Spinal cord (tissue), 10 donors: Measurements from ENCODE around the gene SPTLC2. TPM values are rescaled to one million over a fixed set of nuclear protein-coding genes. Genes with fewer than 3 reads are reported as not detected.
A peak's percentile ranks its signal among the peaks of the same experiment; 100 is the strongest.
"Not testable (repeated sequence)": the region's sequence is repeated elsewhere in the genome, so short reads cannot be mapped to it uniquely, and the experiment has no call there.

Experiments used
- DNase-seq, 6 donors: peaks; one replicate each; pipeline versions ENCODE4 v3.0.0 to v3.0.0-alpha.2; 2013 to 2015; ENCODE audit warnings: low spot score in 6 of 6, low read depth in 4 of 6
- H3K27ac ChIP-seq: one replicate; pipeline ENCODE4 v1.5.1; 2013; ENCODE audit warnings: low read depth, low read length, control low read depth
- H3K27me3 ChIP-seq: one replicate; pipeline ENCODE4 v1.6.1; 2013; ENCODE audit warnings: low read length; ENCODE audit not compliant: control insufficient read depth, insufficient read depth
- H3K36me3 ChIP-seq: one replicate; pipeline ENCODE4 v1.6.1; 2013; ENCODE audit warnings: low read length; ENCODE audit not compliant: control insufficient read depth, insufficient read depth
- H3K4me1 ChIP-seq: one replicate; pipeline ENCODE4 v1.6.1; 2013; ENCODE audit warnings: low read length; ENCODE audit not compliant: control insufficient read depth, insufficient read depth
- H3K4me3 ChIP-seq: one replicate; pipeline ENCODE4 v1.5.1; 2013; ENCODE audit warnings: low read depth, low read length, control low read depth
- H3K9me3 ChIP-seq: one replicate; pipeline ENCODE4 v1.6.1; 2013; ENCODE audit warnings: low read length; ENCODE audit not compliant: control insufficient read depth, insufficient read depth
- WGBS: methylation state at CpG from one replicate; pipeline ENCODE4 v1.1.5; 2013; ENCODE audit warnings: missing lambda C conversion rate; ENCODE audit not compliant: insufficient coverage; 5-methylcytosine and 5-hydroxymethylcytosine counted together
- long read RNA-seq, 4 donors: transcript quantifications; one replicate each; lab custom pipeline, GENCODE V29; 2026
- polyA plus RNA-seq, 2 donors: library from polyadenylated mRNA; unstranded; fragments of 120-200 nt; gene quantifications; one replicate each; pipeline ENCODE4 v1.2.1, GENCODE V29; 2013; ENCODE audit not compliant: insufficient read length in 2 of 2
- total RNA-seq, 2 donors: library from RNA; depleted of rRNA in 1 of 2; stranded (reverse); fragments of 120-200 nt in 1 of 2; fragments of >200 nt in 1 of 2; gene quantifications; one replicate each; pipeline versions ENCODE4 v1.2.3 to v1.2.4, GENCODE V29; 2013 to 2014
- donor health status: healthy.

SPTLC2 gene
- 10 to 100 TPM; 48.8 to 68.1 TPM for total RNA-seq
- polyA plus RNA-seq, result 10 to 100 TPM; 24.4 to 30.3 TPM
- long read RNA-seq, donor 1, full-length matches to known transcripts, result 3 of 3 reads
- long read RNA-seq, donor 1, partial matches to known transcripts, result 0 of 3 reads
- long read RNA-seq, donor 1, other reads (novel, unspliced or antisense), result 0 of 3 reads
- long read RNA-seq, donor 2, full-length matches to known transcripts, result 3 of 3 reads
- long read RNA-seq, donor 2, partial matches to known transcripts, result 0 of 3 reads
- long read RNA-seq, donor 2, other reads (novel, unspliced or antisense), result 0 of 3 reads
- long read RNA-seq, donor 3, full-length matches to known transcripts, result 5 of 5 reads
- long read RNA-seq, donor 3, partial matches to known transcripts, result 0 of 5 reads
- long read RNA-seq, donor 3, other reads (novel, unspliced or antisense), result 0 of 5 reads
- long read RNA-seq, donor 4, full-length matches to known transcripts, result 8 of 8 reads
- long read RNA-seq, donor 4, partial matches to known transcripts, result 0 of 8 reads
- long read RNA-seq, donor 4, other reads (novel, unspliced or antisense), result 0 of 8 reads

- under 1% methylated on average over 56 of the region's 58 CpGs for WGBS
- Histone ChIP-seq H3K4me3 (peak within 1 kb of the TSS; percentile 83), H3K4me1 (peaks cover 5% of the 10 kb centered on the region), H3K36me3 (no peaks in the 10 kb centered on the region), H3K27me3 (no peaks in the 10 kb centered on the region), H3K9me3 (no peaks in the 10 kb centered on the region), H3K27ac (peak within 1 kb of the TSS; percentile 58)
- DNase-seq, result peak; percentile 88 to 100 (median 98)
These were observed at the start of gene SPTLC2 for GRCh38 chr14:77616454-77617229. Gene SPTLC2, minus strand, starts transcription at chr14:77616637. Its CDS starts 58 bp downstream, at chr14:77616579.

GRCh38 chr14:77663293-77663692 is 46.9 kb upstream of the SPTLC2 start:
- Histone ChIP-seq H3K27ac (no peak overlapping the region), H3K36me3 (no peaks in the 10 kb centered on the region), H3K4me3 (no peak overlapping the region), H3K27me3 (no peaks in the 10 kb centered on the region), H3K9me3 (no peaks in the 10 kb centered on the region), H3K4me1 (peaks cover 11% of the 10 kb centered on the region)
- 83% methylated on average over 3 of the region's 6 CpGs for WGBS
- no peak for DNase-seq

- not testable (repeated sequence) for H3K27me3 ChIP-seq, H3K27ac ChIP-seq
These were observed 45.1 kb upstream of the SPTLC2 start for GRCh38 chr14:77661562-77661961.

DNA sequence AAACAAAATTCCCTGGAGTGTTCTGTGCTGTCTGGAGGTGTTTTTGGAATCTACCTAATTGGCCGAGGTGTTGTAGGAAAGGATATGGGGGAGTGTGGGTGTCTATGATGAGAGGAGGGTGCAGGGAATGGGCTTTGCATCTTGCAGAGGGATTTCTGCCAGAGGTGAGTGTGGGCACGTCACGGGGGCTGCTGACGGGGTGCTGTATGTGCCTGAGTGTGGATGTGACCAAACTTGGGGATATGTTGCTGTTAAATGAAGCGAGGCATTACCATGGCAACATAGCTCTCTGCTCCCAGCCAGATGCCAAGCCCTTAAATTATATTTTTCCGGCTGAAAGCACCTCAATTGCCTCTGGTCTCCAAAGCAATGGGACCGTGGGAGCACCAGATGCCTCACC is 44.3 kb upstream of the SPTLC2 start:
- 14% methylated on average over 4 of the region's 7 CpGs for WGBS
- no peak overlapping the region for H3K4me3 ChIP-seq
- H3K4me1 ChIP-seq, result peaks cover 11% of the 10 kb centered on the region
- no peaks in the 10 kb centered on the region for H3K9me3 ChIP-seq
- H3K27ac ChIP-seq, result no peak overlapping the region
- DNase-seq, result peak in 4 of 6 donors; percentile 49 to 95 (median 70)
- no peaks in the 10 kb centered on the region for H3K36me3 ChIP-seq
- no peaks in the 10 kb centered on the region for H3K27me3 ChIP-seq

More at GRCh38 chr14:77661562-77661961, 45.1 kb upstream of the SPTLC2 start:
- peaks cover 11% of the 10 kb centered on the region for H3K4me1 ChIP-seq
- not testable (repeated sequence) for H3K36me3 ChIP-seq, DNase-seq, H3K4me3 ChIP-seq, H3K9me3 ChIP-seq
- WGBS, result no CpG with 5 or more reads among the region's 9 CpGs

GRCh38 chr14:77659831-77660230 is 43.4 kb upstream of the SPTLC2 start:
- peaks cover 16% of the 10 kb centered on the region for H3K4me1 ChIP-seq
- no peaks in the 10 kb centered on the region for H3K9me3 ChIP-seq
- H3K27ac ChIP-seq, result no peak overlapping the region
- WGBS, result no CpG with 5 or more reads among the region's 2 CpGs
- DNase-seq, result no peak
- no peaks in the 10 kb centered on the region for H3K27me3 ChIP-seq
- H3K36me3 ChIP-seq, result no peaks in the 10 kb centered on the region
- no peak overlapping the region for H3K4me3 ChIP-seq

DNA sequence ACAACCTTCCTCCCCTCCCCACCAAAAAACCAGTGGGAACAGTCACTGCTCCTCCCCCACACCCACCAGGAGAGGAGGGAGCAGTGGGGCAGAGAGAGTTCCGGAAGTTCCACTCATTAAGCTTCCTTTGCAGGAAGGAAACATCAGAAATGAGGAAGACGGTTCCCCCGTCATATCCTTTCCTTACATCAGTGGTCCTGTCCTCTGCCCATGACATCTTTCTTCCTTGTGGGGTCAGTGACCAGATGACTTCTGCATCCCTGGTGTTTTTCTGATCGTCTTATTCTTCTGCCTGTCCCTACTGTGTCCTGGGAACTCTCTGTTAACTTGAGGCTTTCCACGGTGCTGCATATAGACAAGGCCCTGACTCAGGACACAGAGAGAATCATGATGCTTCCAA is 40.8 kb upstream of the SPTLC2 start:
- Histone ChIP-seq H3K27ac (no peak overlapping the region), H3K4me1 (peaks cover 23% of the 10 kb centered on the region), H3K9me3 (no peaks in the 10 kb centered on the region), H3K4me3 (no peak overlapping the region), H3K36me3 (no peaks in the 10 kb centered on the region), H3K27me3 (no peaks in the 10 kb centered on the region)
- no peak for DNase-seq
- 84% methylated on average over 3 of the region's 5 CpGs for WGBS

DNA sequence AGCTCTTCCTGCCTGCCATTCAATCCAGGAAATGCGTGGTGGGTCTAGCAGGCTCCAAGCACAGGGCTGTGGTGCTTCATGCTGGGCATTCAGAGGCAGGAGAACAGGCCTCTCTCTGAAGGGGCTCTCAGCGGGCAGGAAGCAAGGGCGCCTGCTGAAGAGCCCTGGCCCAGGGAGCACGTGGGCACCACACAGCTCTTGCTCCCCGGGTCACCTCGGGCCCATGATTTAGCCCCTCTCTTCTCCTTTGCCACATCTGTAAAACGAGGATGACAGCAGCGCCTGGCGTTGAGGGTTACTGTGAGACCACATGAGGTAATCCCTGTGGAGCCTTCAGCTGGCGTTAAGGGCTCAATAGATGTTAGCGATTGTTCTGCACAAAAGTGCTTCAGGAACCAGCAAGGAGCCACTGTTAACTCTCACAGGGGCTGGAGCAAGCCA is 37.6 kb upstream of the SPTLC2 start:
- DNase-seq, result peak in 1 of 6 donors; percentile 42
- 24% methylated on average over 11 of the region's 11 CpGs for WGBS
- Histone ChIP-seq H3K4me3 (no peak overlapping the region), H3K36me3 (no peaks in the 10 kb centered on the region), H3K9me3 (no peaks in the 10 kb centered on the region), H3K27ac (no peak overlapping the region), H3K4me1 (peaks cover 12% of the 10 kb centered on the region), H3K27me3 (no peaks in the 10 kb centered on the region)

- no peak overlapping the region for H3K27ac ChIP-seq
These were observed 32.9 kb upstream of the SPTLC2 start for GRCh38 chr14:77649326-77649725.

GRCh38 chr14:77648520-77649200 is 32.2 kb upstream of the SPTLC2 start:
- H3K9me3 ChIP-seq, result no peaks in the 10 kb centered on the region
- DNase-seq, result no peak
- H3K27me3 ChIP-seq, result no peaks in the 10 kb centered on the region
- no peak overlapping the region for H3K27ac ChIP-seq
- H3K36me3 ChIP-seq, result no peaks in the 10 kb centered on the region
- no peaks in the 10 kb centered on the region for H3K4me1 ChIP-seq
- H3K4me3 ChIP-seq, result no peak overlapping the region
- no CpG with 5 or more reads among the region's 2 CpGs for WGBS

More at GRCh38 chr14:77649326-77649725, 32.9 kb upstream of the SPTLC2 start:
- 100% methylated on average over 1 of the region's 3 CpGs for WGBS
- no peaks in the 10 kb centered on the region for H3K36me3 ChIP-seq
- no peaks in the 10 kb centered on the region for H3K9me3 ChIP-seq
- DNase-seq, result no peak
- H3K27me3 ChIP-seq, result no peaks in the 10 kb centered on the region
- H3K4me1 ChIP-seq, result peaks cover 5% of the 10 kb centered on the region
- no peak overlapping the region for H3K4me3 ChIP-seq
